Stimulated activated CD8-positive, alpha-beta memory T cell treated with anti-CD3 and anti-CD28 coated beads, Interleukin-7, amount 100 ng/mL, for 24 hours (primary cell): Measurements from ENCODE around the gene UNCX.
"Not testable (repeated sequence)": the region's sequence is repeated elsewhere in the genome, so short reads cannot be mapped to it uniquely, and the experiment has no call there.

Experiments used
- DNase-seq: peaks from one replicate; pipeline ENCODE4 v3.0.0-alpha.2; 2020; ENCODE audit warnings: low read depth

UNCX gene

DNA sequence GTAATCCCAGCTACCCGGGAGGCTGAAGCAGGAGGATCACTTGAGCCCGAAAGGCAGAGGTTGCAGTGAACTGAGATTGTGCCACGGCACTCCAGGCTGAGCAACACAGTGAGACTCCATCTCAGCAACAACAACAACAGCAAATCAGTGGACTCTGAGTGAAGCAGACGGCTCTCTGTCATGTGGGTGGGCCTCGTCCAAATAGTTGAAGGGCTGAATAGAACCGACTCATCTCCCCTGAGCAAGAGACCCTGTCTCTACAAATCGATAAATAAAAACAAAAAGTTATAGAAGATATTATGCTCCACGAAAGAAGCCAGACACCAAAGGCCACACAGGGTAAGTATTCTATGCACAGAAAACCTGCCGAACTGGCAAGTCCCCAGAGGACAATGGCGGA lies 45.9 kb downstream of the UNCX start:
- no peak for DNase-seq

GRCh38 chr7:1279041-1279440 lies 46.4 kb downstream of the UNCX start:
- no peak for DNase-seq

DNA sequence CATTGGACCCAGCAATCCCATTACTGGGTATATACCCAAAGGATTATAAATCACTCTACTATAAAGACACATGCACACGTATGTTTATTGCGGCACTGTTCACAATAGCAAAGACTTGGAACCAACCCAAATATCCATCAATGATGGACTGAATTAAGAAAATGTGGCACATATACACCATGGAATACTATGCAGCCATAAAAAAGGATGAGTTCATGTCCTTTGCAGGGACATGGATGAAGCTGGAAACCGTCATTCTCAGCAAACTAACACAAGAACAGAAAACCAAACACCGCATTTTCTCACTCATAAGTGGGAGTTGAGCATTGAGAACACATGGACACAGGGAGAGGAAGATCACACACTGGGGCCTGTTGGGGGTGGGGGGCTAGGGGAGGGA lies 47.2 kb downstream of the UNCX start:
- not testable (repeated sequence) for DNase-seq

DNA sequence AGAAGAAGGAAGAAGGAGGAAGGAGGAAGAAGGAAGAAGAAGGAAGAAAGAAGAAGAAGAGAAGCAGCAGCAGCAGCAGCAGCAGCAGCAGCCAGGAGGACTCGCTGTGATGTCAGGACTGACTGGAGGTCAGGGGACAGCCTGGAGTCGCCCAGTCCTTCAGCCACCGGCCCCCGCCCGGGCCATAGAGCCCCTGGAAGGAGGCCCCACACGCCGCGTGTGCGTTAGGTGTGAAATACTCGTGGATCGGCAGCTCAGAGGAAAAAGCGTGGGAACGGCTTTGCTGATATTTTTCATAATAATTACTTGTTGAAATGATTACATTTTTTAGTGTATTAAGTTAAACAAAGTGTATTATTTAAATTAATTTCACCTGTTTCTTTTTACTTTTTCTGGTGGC lies 48.4 kb downstream of the UNCX start:
- no peak for DNase-seq

DNA sequence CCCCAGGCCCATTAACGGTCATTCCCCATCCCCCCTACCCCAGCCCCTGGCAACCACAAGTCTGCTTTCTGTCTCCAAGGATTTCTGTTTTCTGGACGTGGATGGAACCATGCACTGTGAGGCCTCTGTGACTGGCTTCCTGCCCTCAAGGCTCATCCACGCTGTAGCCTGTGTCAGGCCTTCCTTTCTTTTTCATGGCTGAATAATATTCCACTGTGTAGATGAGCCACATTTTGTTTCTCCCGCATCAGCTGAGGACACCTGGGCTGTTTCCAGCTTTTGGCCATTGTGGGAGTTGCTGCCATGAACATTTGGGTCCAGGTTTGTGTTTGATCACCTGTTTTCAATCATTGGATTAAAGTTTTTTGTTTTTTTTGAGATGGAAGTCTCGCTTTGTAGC lies 50.0 kb downstream of the UNCX start:
- no peak for DNase-seq

DNA sequence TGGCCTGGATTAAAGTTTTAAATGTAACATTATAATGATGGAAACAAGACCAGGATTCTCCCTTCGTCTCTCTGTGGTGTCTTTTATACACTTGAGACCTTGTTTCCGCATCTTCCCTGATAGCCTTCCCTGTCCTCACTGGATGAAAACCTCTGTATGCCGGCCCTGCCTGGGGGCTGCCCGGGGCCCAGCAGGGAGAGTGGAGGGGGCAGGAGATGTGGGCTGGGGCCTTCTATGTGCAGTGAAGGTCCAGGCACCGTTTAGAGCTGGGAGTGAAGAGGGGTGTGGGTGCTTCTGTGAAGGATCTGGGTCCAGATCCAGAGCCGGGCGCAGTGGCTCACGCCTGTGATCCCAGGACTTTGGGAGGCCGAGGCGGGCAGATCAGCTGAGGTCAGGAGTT lies 50.7 kb downstream of the UNCX start:
- no peak for DNase-seq

DNA sequence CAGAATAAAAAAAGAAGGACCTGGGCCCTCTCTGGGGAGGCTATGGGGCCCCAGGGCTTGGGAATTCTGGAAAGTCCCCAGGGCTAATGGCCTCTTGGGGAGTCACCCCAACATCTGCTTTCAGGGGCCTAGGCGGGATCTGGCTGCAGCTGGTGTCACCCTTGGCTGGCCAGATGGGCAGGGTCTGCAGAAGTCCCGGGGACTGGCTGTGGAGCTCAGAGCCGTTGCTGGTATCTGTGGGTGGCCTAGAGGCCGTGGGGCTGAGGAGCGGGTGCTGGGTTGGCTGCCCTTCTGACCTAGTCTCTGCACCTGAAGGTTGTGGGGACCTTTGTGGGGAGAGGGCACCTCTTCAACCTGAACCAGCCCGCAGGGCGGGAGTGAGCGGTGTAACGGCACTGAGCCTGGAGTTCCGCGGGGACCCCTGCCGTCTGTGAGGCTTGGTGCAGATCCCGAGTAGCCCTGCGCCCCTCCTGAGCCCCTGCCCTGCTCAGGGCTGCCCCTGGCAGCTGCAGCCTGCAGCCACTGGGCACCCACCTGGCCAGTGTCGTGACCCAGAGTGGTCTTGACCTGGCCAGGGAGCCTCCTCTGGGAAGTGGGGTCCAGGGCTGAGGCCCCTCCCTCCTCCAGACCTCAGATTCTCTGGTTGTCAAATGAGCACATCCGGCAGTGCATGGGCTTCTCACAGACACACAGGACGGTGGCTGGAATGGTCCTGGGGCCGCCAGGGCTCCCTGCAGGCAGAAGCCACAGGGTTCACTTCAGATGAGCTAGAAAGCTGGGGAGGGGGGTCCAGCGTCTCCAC lies 51.5 kb downstream of the UNCX start:
- no peak for DNase-seq

DNA sequence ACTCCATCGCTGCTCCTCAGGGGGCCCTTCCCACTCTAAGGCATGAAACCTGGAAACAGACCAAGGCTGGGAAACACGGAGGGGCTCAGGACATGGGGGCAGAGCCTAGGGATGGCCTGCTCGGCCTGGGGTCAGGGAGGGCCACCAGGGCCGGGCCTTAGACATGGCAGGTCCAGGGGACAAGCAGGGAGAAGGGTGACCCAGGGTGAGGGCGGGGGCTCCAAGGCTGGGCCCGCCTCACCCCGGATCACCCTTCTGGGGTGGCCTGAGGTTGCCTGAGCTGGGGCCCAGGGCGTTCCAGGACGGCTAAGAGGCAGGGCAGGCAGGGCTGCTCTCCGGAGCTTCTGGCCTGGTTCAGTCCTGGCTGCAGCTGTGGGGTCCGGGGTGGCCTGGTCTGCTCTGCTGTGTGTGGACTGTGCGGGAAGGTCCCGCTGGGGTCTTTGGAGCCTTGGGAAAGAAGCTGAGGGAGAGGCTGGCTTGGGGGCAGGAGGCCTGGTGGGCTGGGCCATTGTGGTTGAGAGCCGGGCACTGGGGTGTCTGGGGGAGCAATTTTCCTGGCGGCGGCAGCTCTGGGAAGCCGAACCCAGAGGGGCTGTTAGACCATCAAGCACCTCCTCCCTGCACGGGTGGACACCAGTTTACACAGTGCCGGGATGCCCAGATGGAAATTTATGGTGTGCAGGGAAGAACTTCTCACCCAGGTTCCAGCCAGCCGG lies 52.2 kb downstream of the UNCX start:
- no peak for DNase-seq

- DNase-seq, result no peak
These were observed 53.1 kb downstream of the UNCX start for GRCh38 chr7:1285556-1286301.
